ENCODE measurements around the gene MYD88. TPM values are rescaled to one million over a fixed set of nuclear protein-coding genes. Genes with fewer than 3 reads are reported as not detected.
"Not testable (repeated sequence)": the region's sequence is repeated elsewhere in the genome, so short reads cannot be mapped to it uniquely, and the experiment has no call there.

Gene MYD88
- total RNA-seq, 1 donor from 2014 or later: 55.8 TPM

- Histone ChIP-seq H3K27ac (ENCODE audit: low read depth, low read length) (no peak overlapping the region), H3K79me2 (ENCODE audit: insufficient read depth, low read length) (peaks cover 19% of the 10 kb centered on the region), H2AFZ (ENCODE audit: low read depth, low read length) (no peak overlapping the region), H3K4me3 (ENCODE audit: insufficient read depth, low read depth, low read length) (no peak overlapping the region), H3K9me3 (ENCODE audit: insufficient read depth, low read depth, low read length) (no peaks in the 10 kb centered on the region), H3K27me3 (ENCODE audit: insufficient read depth, low read length) (no peaks in the 10 kb centered on the region), H3K4me1 (ENCODE audit: insufficient read depth, low read length) (peaks cover 6% of the 10 kb centered on the region), H4K20me1 (ENCODE audit: insufficient read depth, low read length) (peaks cover 47% of the 10 kb centered on the region), H3K36me3 (ENCODE audit: insufficient read depth, low read length) (peaks cover 13% of the 10 kb centered on the region), H3K4me2 (ENCODE audit: low read length) (no peak overlapping the region), H3K9ac (ENCODE audit: low read length) (no peak overlapping the region)
- Mint-ChIP-seq H3K27me3 (ENCODE audit: low read depth, unreplicated experiment) (no peaks in the 10 kb centered on the region), H3K4me3 (ENCODE audit: unreplicated experiment) (no peak overlapping the region), H3K36me3 (ENCODE audit: low read depth, unreplicated experiment) (peaks cover 13% of the 10 kb centered on the region), H3K4me1 (ENCODE audit: low read depth, unreplicated experiment) (peaks cover 25% of the 10 kb centered on the region), H3K27ac (ENCODE audit: unreplicated experiment) (no peak overlapping the region), H3K9me3 (ENCODE audit: unreplicated experiment) (no peaks in the 10 kb centered on the region)
- TF ChIP-seq EZH2 (IDR thresholded peaks at IDR 0.05; ENCODE audit: insufficient read depth, low read length) (no peak), CTCF (IDR thresholded peaks at IDR 0.05; ENCODE audit: insufficient read depth, low read depth, low read length) (no peak)
- no peak for DNase-seq (ENCODE audit: low read depth)
- no peak for FAIRE-seq
These were observed 5.3 kb upstream of the MYD88 start for GRCh38 chr3:38133209-38133556.

GRCh38 chr3:38133557-38134405, 4.7 kb upstream of the MYD88 start:
- H3K36me3 ChIP-seq (ENCODE audit: insufficient read depth, low read length): peaks cover 13% of the 10 kb centered on the region
- H3K27ac ChIP-seq (ENCODE audit: low read depth, low read length): no peak overlapping the region
- H3K27ac Mint-ChIP-seq (ENCODE audit: unreplicated experiment): no peak overlapping the region
- no peak overlapping the region for H3K4me3 Mint-ChIP-seq (ENCODE audit: unreplicated experiment)
- H3K27me3 ChIP-seq (ENCODE audit: insufficient read depth, low read length): no peaks in the 10 kb centered on the region
- FAIRE-seq (no peak), DNase-seq (ENCODE audit: low read depth) (no peak)
- H3K27me3 Mint-ChIP-seq (ENCODE audit: low read depth, unreplicated experiment): no peaks in the 10 kb centered on the region
- peaks cover 11% of the 10 kb centered on the region for H3K36me3 Mint-ChIP-seq (ENCODE audit: low read depth, unreplicated experiment)
- H3K79me2 ChIP-seq (ENCODE audit: insufficient read depth, low read length): peaks cover 19% of the 10 kb centered on the region
- no peak overlapping the region for H3K9ac ChIP-seq (ENCODE audit: low read length)
- H2AFZ ChIP-seq (ENCODE audit: low read depth, low read length): no peak overlapping the region
- TF ChIP-seq CTCF (IDR thresholded peaks at IDR 0.05; ENCODE audit: insufficient read depth, low read depth, low read length) (no peak), EZH2 (IDR thresholded peaks at IDR 0.05; ENCODE audit: insufficient read depth, low read length) (no peak)
- H3K4me3 ChIP-seq (ENCODE audit: insufficient read depth, low read depth, low read length): no peak overlapping the region
- peaks cover 7% of the 10 kb centered on the region for H3K4me1 ChIP-seq (ENCODE audit: insufficient read depth, low read length)
- no peaks in the 10 kb centered on the region for H3K9me3 ChIP-seq (ENCODE audit: insufficient read depth, low read depth, low read length)
- H3K9me3 Mint-ChIP-seq (ENCODE audit: unreplicated experiment): no peaks in the 10 kb centered on the region
- H3K4me2 ChIP-seq (ENCODE audit: low read length): no peak overlapping the region
- peaks cover 27% of the 10 kb centered on the region for H3K4me1 Mint-ChIP-seq (ENCODE audit: low read depth, unreplicated experiment)
- H4K20me1 ChIP-seq (ENCODE audit: insufficient read depth, low read length): peaks cover 47% of the 10 kb centered on the region

- Histone ChIP-seq H3K4me1 (ENCODE audit: insufficient read depth, low read length) (peaks cover 16% of the 10 kb centered on the region), H3K36me3 (ENCODE audit: insufficient read depth, low read length) (peaks cover 11% of the 10 kb centered on the region), H4K20me1 (ENCODE audit: insufficient read depth, low read length) (peaks cover 48% of the 10 kb centered on the region), H3K79me2 (ENCODE audit: insufficient read depth, low read length) (peaks cover 28% of the 10 kb centered on the region)
- Mint-ChIP-seq H3K4me1 (ENCODE audit: low read depth, unreplicated experiment) (peaks cover 29% of the 10 kb centered on the region), H3K4me3 (ENCODE audit: unreplicated experiment) (peak overlapping the region; percentile 30)
- not testable (repeated sequence) for H3K4me2 ChIP-seq (ENCODE audit: low read length); H3K4me3 ChIP-seq (ENCODE audit: insufficient read depth, low read depth, low read length); H3K9me3 ChIP-seq (ENCODE audit: insufficient read depth, low read depth, low read length); H2AFZ ChIP-seq (ENCODE audit: low read depth, low read length); H3K9me3 Mint-ChIP-seq (ENCODE audit: unreplicated experiment); H3K27me3 ChIP-seq (ENCODE audit: insufficient read depth, low read length); FAIRE-seq; H3K27me3 Mint-ChIP-seq (ENCODE audit: low read depth, unreplicated experiment); H3K9ac ChIP-seq (ENCODE audit: low read length); DNase-seq (ENCODE audit: low read depth); H3K36me3 Mint-ChIP-seq (ENCODE audit: low read depth, unreplicated experiment); H3K27ac Mint-ChIP-seq (ENCODE audit: unreplicated experiment); H3K27ac ChIP-seq (ENCODE audit: low read depth, low read length)
These were observed 3.8 kb upstream of the MYD88 start for GRCh38 chr3:38134517-38135143.

GRCh38 chr3:38135621-38136277, 2.7 kb upstream of the MYD88 start:
- H3K4me1 ChIP-seq (ENCODE audit: insufficient read depth, low read length): peaks cover 18% of the 10 kb centered on the region
- not testable (repeated sequence) for DNase-seq (ENCODE audit: low read depth); H3K27me3 Mint-ChIP-seq (ENCODE audit: low read depth, unreplicated experiment)

More at GRCh38 chr3:38135621-38136277, 2.7 kb upstream of the MYD88 start:
- peaks cover 45% of the 10 kb centered on the region for H4K20me1 ChIP-seq (ENCODE audit: insufficient read depth, low read length)
- peaks cover 38% of the 10 kb centered on the region for H3K79me2 ChIP-seq (ENCODE audit: insufficient read depth, low read length)
- peak overlapping the region; percentile 92 for H3K4me2 ChIP-seq (ENCODE audit: low read length)
- H3K36me3 ChIP-seq (ENCODE audit: insufficient read depth, low read length); H3K9me3 ChIP-seq (ENCODE audit: insufficient read depth, low read depth, low read length); H3K36me3 Mint-ChIP-seq (ENCODE audit: low read depth, unreplicated experiment); H3K27me3 ChIP-seq (ENCODE audit: insufficient read depth, low read length); H3K9me3 Mint-ChIP-seq (ENCODE audit: unreplicated experiment); FAIRE-seq; H3K27ac ChIP-seq (ENCODE audit: low read depth, low read length); H2AFZ ChIP-seq (ENCODE audit: low read depth, low read length): not testable (repeated sequence)
- Mint-ChIP-seq H3K27ac (ENCODE audit: unreplicated experiment) (peak overlapping the region; percentile 75), H3K4me1 (ENCODE audit: low read depth, unreplicated experiment) (peaks cover 35% of the 10 kb centered on the region), H3K4me3 (ENCODE audit: unreplicated experiment) (peak overlapping the region; percentile 93)
- peak overlapping the region; percentile 97 for H3K4me3 ChIP-seq (ENCODE audit: insufficient read depth, low read depth, low read length)
- peak overlapping the region; percentile 85 for H3K9ac ChIP-seq (ENCODE audit: low read length)

Data from astrocyte (in vitro differentiated cells and primary cell).